ENCODE results near the gene GCN1. TPM values are rescaled to one million over a fixed set of nuclear protein-coding genes. Genes with fewer than 3 reads are reported as not detected.

GCN1 gene
- polyA plus RNA-seq, 2 of the 4 experiments (the other 2 are of a cell fraction): 43.2 to 64.1 TPM

- Histone ChIP-seq H3K4me2 (no peak overlapping the region), H3K4me3 (no peak overlapping the region), H3K9me3 (no peaks in the 10 kb centered on the region), H3K4me1 (peaks cover 82% of the 10 kb centered on the region), H3K27ac (peak overlapping the region in 1 of 2 experiments; percentile 9; a peak in 2 of 6 replicates)
- ChIA-PET CTCF (interaction anchor here (22.3 to 43.7 kb wide), 2 partner anchors 16 to 17 kb away, joined by 652 to 1367 read pairs; partner anchors contain the start of gene PXN), POLR2A (interaction anchor here (1.1 to 4.1 kb wide), 4 partner anchors 10 to 50 kb away, joined by 3 to 30 read pairs (median 6); partner anchors contain the start of genes PXN and RPLP0)
- WGBS (ENCODE audit: missing lambda C conversion rate): 75% methylated on average over 5 of the region's 5 CpGs
- DNase-seq (ENCODE audit: low read depth in 1 of 2, low spot score in 1 of 2): no peak
- ATAC-seq: no peak
- FAIRE-seq: no peak
- TF ChIP-seq MAZ (IDR thresholded peaks at IDR 0.05; ENCODE audit: borderline replicate concordance, low read depth, low read length) (no peak), EP300 (IDR thresholded peaks at IDR 0.05) (no peak), RCOR1 (IDR thresholded peaks at IDR 0.05; ENCODE audit: low read depth, low read length) (no peak), NFE2L2 (conservative IDR thresholded peaks at IDR 0.05; ENCODE audit: low read length) (no peak), ATOH8 (CRISPR knock-in tag; IDR thresholded peaks at IDR 0.05; ENCODE audit: low read depth) (no peak), RAD21 (conservative IDR thresholded peaks at IDR 0.05 in 1 of 2, IDR thresholded peaks at IDR 0.05 in 1 of 2) (no peak), ELK1 (IDR thresholded peaks at IDR 0.05; ENCODE audit: low read depth, low read length) (no peak), ESRRA (IDR thresholded peaks at IDR 0.05; ENCODE audit: borderline replicate concordance, low read length) (no peak), FOSL2 (IDR thresholded peaks at IDR 0.05) (no peak), FOSL2 (CRISPR knock-in tag; IDR thresholded peaks at IDR 0.05) (no peak), USF2 (IDR thresholded peaks at IDR 0.05) (no peak), SREBF2 (IDR thresholded peaks at IDR 0.05) (no peak), CHD4 (IDR thresholded peaks at IDR 0.05; ENCODE audit: borderline replicate concordance) (no peak)
Measured at GRCh38 chr12:120240495-120240833, 45.9 kb upstream of the GCN1 start.

- 95% methylated on average over 2 of the region's 2 CpGs for WGBS (ENCODE audit: missing lambda C conversion rate)
- DNase-seq (ENCODE audit: low read depth in 1 of 2, low spot score in 1 of 2) (no peak), ATAC-seq (no peak), FAIRE-seq (no peak)
- ChIA-PET CTCF (interaction anchor here (22.3 to 43.7 kb wide), 2 partner anchors 15 to 17 kb away, joined by 652 to 1367 read pairs; partner anchors contain the start of gene PXN), POLR2A (interaction anchor here (0.6 to 4.1 kb wide), 5 partner anchors 9 to 1866 kb away, joined by 3 to 30 read pairs (median 5); partner anchors contain the start of genes PXN and RPLP0)
- Histone ChIP-seq H3K4me1 (peaks cover 85% of the 10 kb centered on the region), H3K9me3 (no peaks in the 10 kb centered on the region), H3K4me2 (no peak overlapping the region), H3K27ac (peak overlapping the region in 1 of 2 experiments; percentile 20; a peak in 2 of 6 replicates), H3K4me3 (no peak overlapping the region)
- TF ChIP-seq RCOR1 (IDR thresholded peaks at IDR 0.05; ENCODE audit: low read depth, low read length) (no peak), BHLHE40 (IDR thresholded peaks at IDR 0.05; ENCODE audit: low read depth, low read length) (no peak), ZNF302 (CRISPR knock-in tag; IDR thresholded peaks at IDR 0.05) (no peak), POLR2A (IDR thresholded peaks at IDR 0.05; ENCODE audit: low read length) (no peak), USF2 (IDR thresholded peaks at IDR 0.05) (no peak), HMGXB4 (CRISPR knock-in tag; IDR thresholded peaks at IDR 0.05; ENCODE audit: borderline replicate concordance) (no peak), MYC (IDR thresholded peaks at IDR 0.05; ENCODE audit: borderline replicate concordance, low read length) (no peak), GATA3 (IDR thresholded peaks at IDR 0.05; ENCODE audit: borderline replicate concordance) (no peak), ZSCAN20 (CRISPR knock-in tag; IDR thresholded peaks at IDR 0.05) (no peak), REST (IDR thresholded peaks at IDR 0.05) (no peak), CHD4 (IDR thresholded peaks at IDR 0.05; ENCODE audit: borderline replicate concordance) (no peak), RAD21 (conservative IDR thresholded peaks at IDR 0.05 in 1 of 2, IDR thresholded peaks at IDR 0.05 in 1 of 2) (no peak), BCL3 (IDR thresholded peaks at IDR 0.05) (no peak), PHF8 (IDR thresholded peaks at IDR 0.05; ENCODE audit: borderline replicate concordance, low read depth) (no peak), FOXS1 (CRISPR knock-in tag; IDR thresholded peaks at IDR 0.05) (no peak)
Measured at GRCh38 chr12:120239776-120240494, 45.4 kb upstream of the GCN1 start.
